DOHH2 (cell line): ENCODE data around the gene P2RX6.
"Not testable (repeated sequence)": the region's sequence is repeated elsewhere in the genome, so short reads cannot be mapped to it uniquely, and the experiment has no call there.

Experiments used
- CTCF ChIP-seq: fragments of 200-600 bp; sonication (generic); IDR thresholded peaks from one replicate; pipeline ENCODE4 v1.5.1; 2014; ENCODE audit warnings: antibody characterized with exemption, mild to moderate bottlenecking, low read depth, low read length; ENCODE audit not compliant: poor library complexity, severe bottlenecking
- EZH2phosphoT487 ChIP-seq: fragments of 200-600 bp; sonication (generic); IDR thresholded peaks from 2 replicates; pipeline ENCODE4 v1.6.1; 2017; ENCODE audit warnings: borderline replicate concordance, mild to moderate bottlenecking, antibody characterized with exemption, low read length, moderate library complexity, mixed read lengths

GRCh38 chr22:21009208-21009607, 5.8 kb upstream of the P2RX6 start:
- TF ChIP-seq EZH2phosphoT487, CTCF: not testable (repeated sequence)
